ENCODE measurements around the gene CDH4.

DNA sequence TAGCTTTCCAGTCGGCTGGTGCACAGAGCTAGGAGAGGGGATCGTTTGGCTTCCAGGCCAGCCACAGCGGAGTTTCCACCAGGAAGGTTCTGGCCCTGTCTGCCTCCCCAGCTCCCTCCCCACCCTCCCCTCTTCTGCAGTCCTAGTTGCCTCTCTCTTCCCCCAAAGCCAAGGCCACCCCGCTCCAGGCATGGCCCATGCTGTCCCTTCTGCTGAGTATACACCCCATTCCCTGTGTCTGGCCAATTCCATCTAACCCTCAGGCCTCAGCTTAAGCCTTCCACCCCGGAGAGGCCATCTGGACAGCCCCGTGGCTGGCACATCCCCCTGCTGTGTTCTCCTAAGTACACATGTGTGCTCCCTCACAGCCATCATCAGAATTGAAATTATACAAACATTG, 167.4 kb downstream of the CDH4 start:
- no peak for TF ChIP-seq REST (IDR thresholded peaks at IDR 0.05; ENCODE audit: insufficient read depth in 1 of 2, low read depth in 2 of 2, low read length in 2 of 2)
- no peak for TF ChIP-seq SIN3A (IDR thresholded peaks at IDR 0.05; ENCODE audit: borderline replicate concordance, insufficient read depth, low read length)
- TF ChIP-seq POLR2AphosphoS5 (IDR thresholded peaks at IDR 0.05; ENCODE audit: low read depth, low read length), result no peak
- no peak for TF ChIP-seq FOXP2 (optimal IDR thresholded peaks at IDR 0.05; ENCODE audit: borderline replicate concordance, extremely low read depth, extremely low read length, insufficient read depth)

Data from PFSK-1 (cell line).